ENCODE data around the gene PRXL2B.

GRCh38 chr1:2547210-2548067 lies 39.1 kb upstream of the PRXL2B start:
- TF ChIP-seq CTCF (IDR thresholded peaks at IDR 0.05) (no peak), POLR2A (IDR thresholded peaks at IDR 0.05) (no peak)
